HG03442 (cell line): Measurements from ENCODE around the gene EVPL.
"Not testable (repeated sequence)": the region's sequence is repeated elsewhere in the genome, so short reads cannot be mapped to it uniquely, and the experiment has no call there.

Experiments
- ATAC-seq: cut with Tn5 transposase; IDR thresholded peaks from one replicate; pipeline ENCODE4 v1.9.1; 2021; ENCODE audit warnings: mild to moderate bottlenecking, moderate library complexity; ENCODE audit not compliant: unreplicated experiment

Gene EVPL

DNA sequence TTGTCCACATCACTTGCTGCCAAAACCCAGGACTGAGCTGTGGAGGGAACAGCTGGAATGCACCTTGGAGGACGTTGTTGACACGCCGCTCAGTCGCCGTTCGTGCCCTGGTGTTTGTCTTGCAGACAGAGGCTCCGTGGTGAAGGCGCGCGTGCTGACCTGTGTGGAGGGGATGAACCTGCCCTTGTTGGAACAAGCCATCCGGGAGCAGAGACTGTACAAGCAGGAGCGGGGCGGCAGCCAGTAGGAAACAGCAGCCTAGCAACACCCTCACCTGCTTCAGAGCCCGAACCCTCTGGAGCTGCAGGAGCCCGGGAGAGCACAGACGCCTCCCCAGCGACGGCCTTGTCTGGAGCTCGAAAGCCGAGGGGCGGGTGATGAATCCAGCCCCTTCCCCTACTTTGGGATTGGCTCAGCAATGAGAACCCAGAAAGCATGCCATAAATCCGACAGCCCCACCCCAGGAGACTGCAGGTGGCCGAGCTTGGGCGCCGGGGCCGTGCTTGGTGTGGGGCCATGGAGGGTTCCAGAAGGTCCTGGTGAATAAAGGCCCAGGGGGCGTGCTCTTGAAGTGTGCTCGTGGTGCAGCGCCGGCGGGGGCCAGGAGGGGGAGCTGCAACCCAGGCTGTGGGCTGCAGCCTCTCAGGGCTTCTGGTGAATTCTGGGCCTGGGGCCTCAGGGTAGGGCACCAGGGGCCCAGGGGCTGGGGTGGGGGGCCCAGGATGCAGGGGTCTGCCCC, 26.9 kb downstream of the EVPL start:
- ATAC-seq: no peak

DNA sequence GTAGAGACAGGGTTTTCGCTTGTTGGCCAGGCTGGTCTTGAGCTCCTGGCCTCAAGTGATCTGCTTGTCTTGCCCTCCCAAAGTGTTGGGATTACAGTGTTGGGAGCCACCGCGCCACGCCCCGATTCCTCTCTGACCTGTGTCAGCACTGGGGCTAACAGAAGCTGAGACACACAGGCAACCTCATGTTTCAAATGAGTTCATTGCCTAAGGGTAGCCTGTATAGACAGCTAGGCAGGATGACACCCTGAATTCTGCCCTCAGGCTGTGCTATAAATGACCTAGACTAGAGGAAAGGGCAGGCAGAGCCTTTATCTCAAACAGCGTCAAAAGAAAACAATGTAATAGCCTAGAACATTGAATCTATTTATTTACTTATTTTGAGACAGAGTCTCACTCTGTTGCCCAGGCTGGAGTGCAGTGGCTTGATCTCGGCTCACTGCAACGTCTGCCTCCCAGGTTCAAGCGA, 28.7 kb downstream of the EVPL start:
- ATAC-seq: no peak

DNA sequence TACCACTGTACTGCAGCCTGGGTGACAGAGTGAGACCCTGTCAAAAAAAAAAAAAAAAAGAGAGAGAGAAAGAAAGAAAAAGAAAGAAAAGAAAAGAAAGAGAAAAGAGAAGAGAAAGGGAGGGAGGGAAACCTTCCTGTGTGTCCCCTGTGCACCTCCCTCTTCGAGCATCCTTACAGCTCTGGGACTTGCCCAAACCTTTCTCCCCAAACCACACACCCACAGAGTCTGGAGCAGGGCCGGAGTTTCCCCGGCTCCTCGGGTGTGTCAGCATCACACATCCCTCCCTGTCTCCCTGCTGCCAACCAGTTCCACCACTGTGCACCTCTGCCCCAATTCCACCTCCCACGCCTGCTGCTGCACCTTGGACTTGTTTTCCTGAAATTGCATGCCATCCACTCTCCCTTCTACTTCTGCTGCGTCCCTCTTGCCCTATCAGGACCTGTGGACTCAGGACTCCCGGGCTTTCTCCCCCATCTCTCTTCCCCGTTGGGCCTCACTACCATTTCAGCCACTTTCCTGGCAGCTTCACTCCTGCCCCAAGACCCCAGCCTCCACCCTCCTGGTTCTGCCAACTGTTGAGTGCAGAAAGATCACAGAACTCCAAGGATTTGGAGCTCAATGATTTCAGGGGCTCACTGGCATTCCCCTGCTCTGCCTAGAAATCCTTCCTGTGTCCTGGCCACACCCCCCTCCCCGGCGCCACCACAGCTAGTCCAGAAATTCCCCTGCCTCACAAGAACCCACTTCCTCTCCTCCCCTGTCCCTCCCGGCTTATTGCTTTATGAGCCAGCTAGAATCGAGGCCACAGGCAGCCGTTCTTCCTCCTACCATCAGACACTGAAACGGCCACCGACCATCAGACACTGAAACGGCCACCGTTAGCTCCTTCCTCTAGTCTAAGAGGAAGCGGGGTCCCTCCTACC, 30.2 kb downstream of the EVPL start:
- ATAC-seq: no peak

DNA sequence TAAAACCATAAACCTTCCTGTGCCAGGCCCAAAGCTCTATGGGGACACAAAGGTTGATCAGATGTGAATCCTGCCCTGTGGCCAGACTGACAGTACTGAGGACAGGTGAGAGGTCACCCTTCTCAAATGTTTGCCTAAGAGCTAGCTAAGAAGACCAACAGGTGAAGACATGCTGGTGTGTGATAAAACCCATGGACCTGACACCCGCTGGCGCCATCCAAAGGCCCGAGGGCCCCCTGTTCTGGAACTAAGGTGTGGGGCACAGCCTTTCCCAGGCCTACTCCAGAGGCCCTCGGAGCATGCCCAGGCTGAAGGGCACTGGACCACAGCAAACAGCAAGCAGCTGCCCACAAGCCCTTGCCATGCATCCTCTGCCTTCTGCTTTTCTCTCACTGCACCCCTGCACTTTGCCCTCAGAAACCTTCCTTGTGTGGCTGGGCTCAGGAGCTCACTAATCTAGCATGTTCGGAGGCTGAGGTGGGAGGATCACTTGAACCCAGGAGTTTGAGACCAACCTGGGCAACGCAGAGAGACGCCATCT, 31.7 kb downstream of the EVPL start:
- ATAC-seq: no peak

DNA sequence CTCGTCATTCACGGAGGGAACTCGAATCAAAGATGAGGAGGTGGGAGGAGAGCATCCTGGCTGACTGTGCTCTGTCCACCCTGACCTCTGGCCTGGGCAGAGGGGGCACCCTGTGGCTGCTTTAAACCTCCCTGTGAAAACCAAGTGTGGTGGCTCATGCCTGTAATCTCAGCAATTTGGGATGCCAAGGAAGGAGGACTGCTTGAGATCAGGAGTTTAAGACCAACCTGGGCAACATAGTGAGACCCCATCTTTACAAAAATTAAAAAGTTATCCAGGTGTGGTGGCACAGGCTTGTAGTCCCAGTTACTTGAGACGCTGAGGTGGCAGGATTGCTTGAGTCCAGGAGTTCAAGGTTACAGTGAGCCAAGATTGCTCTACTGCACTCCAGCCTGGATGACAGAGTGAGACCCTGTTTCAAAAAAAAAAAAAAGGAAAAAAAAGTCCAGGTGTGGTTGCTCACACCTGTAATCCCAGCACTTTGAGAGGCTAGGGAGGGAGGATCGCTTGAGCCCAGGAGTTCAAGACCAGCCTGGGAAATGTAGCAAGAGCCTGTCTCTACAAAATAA, 32.2 kb downstream of the EVPL start:
- ATAC-seq: no peak

DNA sequence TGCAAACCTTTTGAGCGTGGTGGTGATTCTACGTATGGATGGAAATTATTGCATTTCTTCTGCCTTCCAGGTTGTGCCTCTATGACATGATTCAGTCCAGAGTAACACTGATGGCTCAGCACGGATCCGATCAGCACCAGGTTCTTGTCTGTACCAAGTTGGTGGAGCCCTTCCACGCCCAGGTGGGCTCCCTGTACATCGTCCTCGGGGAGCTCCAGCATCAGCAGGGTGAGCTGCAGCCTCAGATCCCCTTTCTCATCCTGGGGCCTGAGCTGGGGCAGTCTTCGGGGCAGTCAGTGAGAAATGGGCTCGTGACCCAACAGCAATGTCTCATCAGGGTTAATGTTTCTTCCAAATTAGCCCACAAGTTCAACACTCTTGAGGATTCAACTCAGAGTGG, 35.7 kb downstream of the EVPL start:
- no peak for ATAC-seq

DNA sequence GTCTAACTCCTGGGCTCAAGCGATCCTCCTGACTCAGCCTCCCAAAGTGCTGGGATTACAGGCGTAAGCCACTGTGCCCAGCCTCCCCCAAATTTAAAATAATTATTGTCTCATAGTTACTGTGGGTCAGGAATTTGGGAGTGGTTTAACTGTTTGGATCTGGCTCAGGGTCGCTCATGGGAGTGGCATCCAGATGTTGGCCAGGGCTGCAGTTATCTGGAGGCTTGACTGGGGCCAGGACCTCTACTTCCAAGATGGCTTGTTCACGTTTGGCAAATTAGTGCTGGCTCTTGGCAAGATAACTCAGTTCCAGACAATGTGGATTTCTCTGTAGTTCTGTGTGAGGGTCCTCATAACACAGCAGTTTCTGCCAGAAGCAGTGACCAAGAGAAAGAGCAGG, 40.1 kb downstream of the EVPL start:
- ATAC-seq: no peak

DNA sequence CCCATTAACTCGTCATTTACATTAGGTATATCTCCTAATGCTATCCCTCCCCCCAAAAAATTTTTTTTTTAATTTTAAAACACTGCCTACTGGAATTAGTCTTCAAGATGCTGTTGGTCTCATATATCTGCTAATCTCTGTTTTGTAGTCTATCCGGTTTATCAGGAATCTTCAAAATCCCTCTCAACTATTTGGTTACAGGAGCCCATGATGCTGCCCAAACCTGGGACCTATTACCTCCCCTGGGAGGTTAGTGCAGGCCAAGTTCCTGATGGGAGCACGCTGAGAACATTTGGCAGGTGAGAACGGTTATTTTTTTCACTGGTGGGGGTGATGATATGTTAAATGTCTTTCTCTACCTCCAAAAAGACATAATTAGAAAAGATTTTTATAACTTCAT, 41.1 kb downstream of the EVPL start:
- no peak for ATAC-seq

DNA sequence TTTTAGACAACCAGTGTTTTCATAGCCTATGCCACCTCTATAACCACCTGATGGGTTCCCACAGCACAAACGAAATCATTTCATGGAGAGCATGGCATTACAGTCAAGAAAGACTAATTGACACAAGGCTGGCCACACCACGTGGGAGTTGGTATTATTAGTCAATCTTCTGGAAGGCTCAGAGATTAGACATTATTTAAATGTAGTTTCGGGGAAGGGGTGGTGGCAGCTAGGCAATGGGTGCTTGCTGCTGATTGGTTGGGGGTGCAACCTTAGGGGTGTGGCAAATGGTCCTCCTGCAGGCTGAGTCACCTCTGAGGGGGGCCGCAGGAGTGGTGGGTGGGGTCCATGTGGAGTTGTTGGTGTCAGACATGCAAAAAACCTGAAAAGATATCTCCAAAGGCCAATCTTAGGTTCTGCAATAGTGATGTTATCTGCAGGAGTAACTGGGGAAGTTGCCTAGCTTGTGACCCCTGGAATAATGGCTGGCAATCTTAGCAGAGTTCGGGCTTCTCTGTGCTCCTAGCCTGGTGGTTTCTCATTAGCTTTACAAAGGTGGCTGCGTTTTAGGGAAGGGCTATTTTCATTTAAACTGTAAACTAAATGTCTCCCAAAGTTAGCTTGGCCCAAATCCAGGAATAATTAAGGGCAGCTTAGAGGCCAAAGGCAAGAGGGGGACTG, 43.5 kb downstream of the EVPL start:
- ATAC-seq: no peak

DNA sequence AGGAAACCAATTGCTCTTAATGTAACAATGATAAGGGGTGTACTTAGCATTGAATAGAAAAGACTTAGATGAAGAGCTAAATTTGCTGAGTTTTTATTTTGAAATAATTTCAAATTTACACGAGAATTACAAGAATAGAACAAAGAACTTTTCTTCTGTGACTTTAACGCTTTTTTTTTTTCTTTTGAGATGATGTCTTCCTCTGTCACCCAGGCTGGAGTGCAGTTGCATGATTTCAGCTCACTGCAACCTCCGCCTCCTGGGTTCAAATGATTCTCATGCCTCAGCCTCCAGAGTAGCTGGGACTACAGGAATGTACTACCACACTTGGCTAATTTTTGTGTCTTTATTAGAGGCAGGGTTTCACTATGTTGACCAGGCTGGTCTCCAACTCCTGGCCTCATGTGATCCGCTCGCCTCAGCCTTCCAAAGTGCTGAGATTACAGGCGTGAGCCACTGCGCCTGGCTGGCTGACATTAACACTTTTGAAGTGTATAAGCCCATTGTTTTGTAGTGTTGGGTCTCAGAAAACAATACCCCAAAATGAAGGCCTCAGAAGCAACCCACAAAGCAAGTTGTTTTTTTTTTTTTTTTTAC, 46.0 kb downstream of the EVPL start:
- ATAC-seq: no peak

DNA sequence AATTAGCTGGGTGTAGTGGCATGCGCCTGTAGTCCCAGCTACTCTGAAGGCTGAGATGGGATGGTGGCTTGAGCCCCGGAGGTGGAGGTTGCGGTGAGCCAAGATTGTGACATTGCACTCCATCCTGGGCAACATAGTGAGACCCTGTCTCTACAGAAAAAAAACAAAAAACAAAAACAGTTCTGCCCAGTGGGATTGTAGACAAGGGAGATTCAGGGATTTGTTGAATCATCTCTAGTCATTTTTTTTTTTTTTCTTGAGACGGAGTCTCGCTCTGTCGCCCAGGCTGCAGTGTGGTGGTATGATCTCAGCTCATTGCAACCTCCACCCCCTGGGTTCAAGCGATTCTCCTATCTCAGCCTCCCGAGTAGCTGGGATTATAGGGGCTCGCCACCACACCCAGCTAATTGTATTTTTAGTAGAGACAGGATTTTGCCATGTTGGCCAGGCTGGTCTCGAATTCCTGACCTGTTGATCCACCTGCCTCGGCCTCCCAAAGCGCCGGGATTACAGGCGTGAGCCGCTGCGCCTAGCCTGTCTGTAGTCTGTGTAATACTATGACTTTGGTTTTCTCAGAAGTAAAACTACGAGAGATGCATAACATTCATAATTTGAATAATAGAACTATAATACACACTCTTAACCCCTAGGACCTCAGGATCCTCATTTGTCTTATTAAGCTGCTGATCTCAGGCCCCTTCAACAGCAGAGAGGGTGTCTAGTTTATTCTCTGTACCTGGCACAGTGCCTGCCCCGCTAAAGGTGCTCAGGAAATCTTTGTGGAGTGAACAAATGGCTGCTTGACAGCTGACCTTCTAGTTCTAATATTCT, 46.7 kb downstream of the EVPL start:
- no peak for ATAC-seq

DNA sequence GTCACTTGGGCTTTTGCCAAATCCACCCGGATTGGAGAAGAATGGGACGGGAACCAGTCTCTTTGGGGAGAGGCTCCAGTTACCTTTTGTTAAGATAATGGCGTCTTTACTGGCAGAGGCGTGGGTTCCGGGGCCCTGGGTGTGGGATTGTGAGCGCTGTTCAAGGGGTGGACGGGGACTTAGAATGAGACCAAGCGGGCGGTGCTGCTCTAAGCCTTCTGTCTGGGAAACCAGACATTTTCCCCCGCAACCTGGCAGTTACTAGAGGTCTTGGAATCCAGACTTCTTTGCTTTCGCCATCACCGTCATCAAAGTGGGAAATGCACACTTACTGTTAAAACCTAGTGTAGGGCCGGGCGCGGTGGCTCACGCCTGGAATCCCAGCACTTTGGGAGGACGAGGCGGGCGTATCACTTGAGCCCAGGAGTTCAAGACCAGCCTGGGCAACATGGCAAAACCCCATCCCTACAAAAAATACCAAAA, 47.4 kb downstream of the EVPL start:
- ATAC-seq: peak; percentile 1

DNA sequence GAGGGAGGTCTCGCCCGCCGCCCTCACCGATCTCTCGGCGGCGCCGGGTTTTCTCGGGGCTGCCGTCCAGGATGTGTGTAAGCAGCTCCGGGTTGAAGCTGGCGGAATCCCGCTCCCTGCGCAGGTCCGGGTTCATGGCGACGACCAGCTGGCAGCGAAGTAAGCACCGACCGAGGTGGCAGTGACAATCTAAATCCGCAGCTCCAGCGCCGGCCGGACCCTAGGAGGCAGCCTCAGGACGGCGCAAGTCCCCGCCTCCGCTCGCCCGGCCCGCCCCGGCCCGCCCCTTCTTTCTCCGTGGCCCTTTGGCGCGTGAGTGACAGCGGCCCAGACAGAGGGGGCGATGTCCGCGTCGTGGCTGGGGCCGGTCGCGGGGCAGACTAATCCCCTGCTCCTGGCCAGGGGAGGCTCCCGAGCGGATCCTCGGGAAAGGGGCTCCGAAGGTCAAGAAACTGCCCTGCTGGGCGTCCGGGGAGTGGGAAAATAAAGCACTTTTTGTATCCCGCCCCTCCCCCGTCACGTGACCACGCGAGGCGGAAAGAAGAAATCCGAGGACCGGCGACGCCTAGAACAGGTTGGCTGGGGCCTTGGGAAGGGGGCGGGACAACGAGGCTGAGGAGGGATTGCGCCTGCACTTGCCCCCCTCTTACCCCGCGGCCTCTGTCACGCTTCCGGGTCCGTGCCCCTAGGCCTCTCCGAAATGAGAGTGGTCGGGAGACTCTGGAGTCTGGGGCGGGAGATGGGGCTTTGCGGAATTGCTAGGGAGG, 48.0 kb downstream of the EVPL start, which contains the start of the genes ACOX1 and TEN1:
TSS of gene ACOX1 (minus strand) at position 229 of the 767 bp plus-strand sequence. CDS start at position 136, 93 bp downstream.
TSS of gene TEN1 (plus strand) at position 303 of the 767 bp plus-strand sequence. CDS start 6,953 bp downstream, outside the sequence.
- peak; percentile 81 for ATAC-seq

DNA sequence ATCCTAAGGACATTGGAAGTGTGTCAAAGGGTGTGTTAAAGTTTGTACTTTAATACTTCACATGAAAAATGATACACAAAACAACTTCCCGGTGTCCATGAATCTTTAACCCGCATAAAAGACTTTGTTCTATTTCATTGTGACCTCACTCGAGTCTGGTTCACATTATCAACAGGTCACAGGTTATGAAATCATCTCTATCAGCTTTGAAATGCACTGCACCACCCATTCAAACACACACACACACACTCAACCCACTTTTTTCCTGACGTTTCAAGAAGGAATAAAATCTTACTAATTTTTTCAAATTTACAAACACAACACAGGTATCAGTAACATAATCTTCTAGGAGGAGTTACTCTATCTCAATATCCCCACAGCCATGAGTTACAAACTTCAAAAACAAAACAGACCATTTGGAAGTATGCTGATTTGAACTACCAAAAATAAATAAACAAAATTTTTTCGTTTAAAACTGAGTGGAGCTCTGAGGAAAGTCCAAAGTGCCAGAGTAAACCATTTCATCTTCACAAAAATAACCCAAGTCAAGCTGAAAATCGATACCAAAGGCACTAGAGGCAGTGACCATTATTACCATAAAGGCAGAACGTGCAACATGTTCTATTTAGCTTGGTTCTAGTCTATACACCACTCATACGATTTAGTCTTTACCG, 50.8 kb downstream of the EVPL start:
- ATAC-seq: no peak

DNA sequence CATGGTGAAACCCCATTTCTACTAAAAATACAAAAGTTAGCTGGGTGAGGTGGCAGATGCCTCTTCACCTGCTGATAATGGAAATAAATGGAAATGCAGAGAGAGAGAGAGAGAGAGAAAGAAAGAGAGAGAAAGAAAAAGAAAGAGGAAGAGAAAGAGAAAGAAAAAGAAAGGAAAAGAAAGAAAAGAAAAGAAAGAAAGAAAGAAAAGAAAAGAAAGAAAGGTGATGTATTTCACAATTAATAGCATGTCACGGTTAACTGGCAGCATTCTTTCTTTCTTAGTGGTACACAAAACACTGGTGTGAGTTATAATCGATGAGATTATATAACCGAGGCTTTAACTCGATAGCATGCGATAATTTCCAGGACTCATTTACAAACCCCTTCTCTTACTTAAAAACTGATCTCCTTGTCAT, 51.3 kb downstream of the EVPL start:
- no peak for ATAC-seq

DNA sequence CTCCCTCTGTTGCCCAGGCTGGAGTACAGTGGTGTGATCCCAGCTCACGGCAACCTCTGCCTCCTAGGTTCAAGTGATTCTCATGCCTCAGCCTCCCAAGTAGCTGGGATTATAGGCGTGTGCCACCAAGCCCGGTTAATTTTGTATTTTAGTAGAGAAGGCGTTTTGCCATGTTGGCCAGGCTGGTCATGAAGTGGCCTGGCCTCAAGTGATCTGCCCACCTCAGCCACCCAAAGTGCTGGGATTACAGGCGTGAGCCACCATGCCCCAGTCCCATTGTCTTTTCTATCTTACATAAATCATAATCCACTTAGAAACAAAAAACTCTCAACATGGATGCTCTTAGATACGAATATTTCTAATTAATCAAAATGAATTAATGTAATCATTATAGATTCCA, 51.9 kb downstream of the EVPL start:
- ATAC-seq: not testable (repeated sequence)

DNA sequence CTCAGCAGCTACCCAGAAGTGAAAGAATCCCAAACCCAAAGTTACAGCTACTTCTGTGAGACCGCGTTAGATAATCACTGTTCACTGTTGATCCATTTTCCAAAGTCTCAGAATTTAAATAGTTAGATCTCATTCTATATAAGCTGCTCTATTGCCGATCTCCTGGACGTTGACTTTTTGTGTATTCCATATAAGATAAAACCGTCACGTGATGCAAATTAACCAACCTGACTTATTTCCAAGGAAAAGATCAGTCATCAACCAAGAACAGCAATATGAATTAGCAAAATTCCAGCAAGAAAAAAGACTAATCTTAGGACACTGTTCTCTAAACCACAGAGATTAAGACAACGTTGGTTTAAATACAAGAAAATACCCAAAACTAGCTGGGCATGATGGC, 56.5 kb downstream of the EVPL start:
- no peak for ATAC-seq

DNA sequence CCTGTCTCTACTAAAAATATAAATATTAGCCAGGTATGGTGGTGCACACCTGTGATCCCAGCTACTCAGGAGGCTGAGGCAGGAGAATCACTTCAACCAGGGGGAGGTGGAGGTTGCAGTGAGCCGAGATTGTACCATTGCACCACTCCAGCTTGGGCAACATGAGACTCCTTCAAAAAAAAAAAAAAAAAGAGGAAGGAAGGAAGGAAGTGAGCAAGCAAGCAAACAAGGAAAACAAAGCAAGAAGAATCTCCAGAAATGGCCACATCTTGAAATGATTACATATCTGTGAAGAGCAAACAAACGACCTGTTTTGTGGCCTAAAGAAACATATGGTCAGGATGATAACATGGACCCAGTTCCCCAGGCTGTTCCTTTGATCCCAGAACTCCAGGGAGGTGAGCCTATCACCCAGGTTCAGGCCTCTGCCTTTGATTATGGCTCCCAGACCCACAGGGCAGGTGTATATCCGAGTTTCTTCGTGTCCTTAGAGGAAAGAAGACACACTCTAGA, 57.0 kb downstream of the EVPL start:
- ATAC-seq: no peak
